GM12878 (cell line): ENCODE data around the gene MED22. TPM values are rescaled to one million over a fixed set of nuclear protein-coding genes. Genes with fewer than 3 reads are reported as not detected.

ENCODE experiments used
- BACH1 ChIP-seq: fragments of 450-650 bp; IDR thresholded peaks from 2 replicates; pipeline ENCODE4 v1.6.1; 2017; ENCODE audit warnings: mild to moderate bottlenecking, borderline replicate concordance
- BCL3 ChIP-seq: IDR thresholded peaks from 2 replicates; pipeline ENCODE4 v1.6.1; 2011; ENCODE audit warnings: borderline replicate concordance, low read depth, mild to moderate bottlenecking, moderate library complexity, low read length; ENCODE audit not compliant: insufficient read depth, poor library complexity, severe bottlenecking
- BCLAF1 ChIP-seq: fragments of 450-650 bp; IDR thresholded peaks from 2 replicates; pipeline ENCODE4 v1.6.1; 2017; ENCODE audit warnings: antibody characterized with exemption, mild to moderate bottlenecking, moderate library complexity
- BHLHE40 ChIP-seq, 2 experiments: fragments of 450-650 bp in 1 of 2; IDR thresholded peaks; 2 replicates each; pipeline ENCODE4 v1.6.1; 2011 to 2017; ENCODE audit warnings: low read depth in 2 of 2, borderline replicate concordance in 1 of 2, improper control_type of control experiment in 1 of 2, low read length in 1 of 2, mild to moderate bottlenecking in 1 of 2
- ELK1 ChIP-seq: IDR thresholded peaks from 2 replicates; pipeline ENCODE4 v1.6.1; 2012; ENCODE audit warnings: low read depth, low read length, improper control_type of control experiment
- FOXK2 ChIP-seq: fragments of 450-650 bp; IDR thresholded peaks from 2 replicates; pipeline ENCODE4 v1.6.1; 2017; ENCODE audit warnings: mild to moderate bottlenecking, moderate library complexity
- MEF2A ChIP-seq: IDR thresholded peaks from 2 replicates; pipeline ENCODE4 v1.6.1; 2011; ENCODE audit warnings: low read depth, mild to moderate bottlenecking, low read length, moderate library complexity; ENCODE audit not compliant: insufficient read depth
- MLLT1 ChIP-seq: fragments of 450-650 bp; IDR thresholded peaks from 2 replicates; pipeline ENCODE4 v1.6.1; 2016; ENCODE audit warnings: mild to moderate bottlenecking
- MTA2 ChIP-seq: fragments of 450-650 bp; IDR thresholded peaks from 2 replicates; pipeline ENCODE4 v1.6.1; 2016; ENCODE audit warnings: low read depth, mild to moderate bottlenecking, moderate library complexity
- MXI1 ChIP-seq: fragments of 150-350 bp; IDR thresholded peaks from 2 replicates; pipeline ENCODE4 v1.6.1; 2011; ENCODE audit warnings: low read depth, mild to moderate bottlenecking, inconsistent platforms, low read length, improper control_type of control experiment
- NFYB ChIP-seq: IDR thresholded peaks from 2 replicates; pipeline ENCODE4 v1.6.1; 2011; ENCODE audit warnings: low read depth, mild to moderate bottlenecking, low read length, improper control_type of control experiment, moderate library complexity; ENCODE audit not compliant: insufficient read depth
- RBBP5 ChIP-seq: fragments of 200-600 bp; sonication (generic); conservative IDR thresholded peaks from 2 replicates; pipeline ENCODE4 v1.6.1; 2016
- RELA ChIP-seq: fragments of 450-650 bp; IDR thresholded peaks from 2 replicates; pipeline ENCODE4 v1.8.0; 2014; ENCODE audit warnings: borderline replicate concordance; ENCODE audit not compliant: partially characterized antibody
- REST ChIP-seq: IDR thresholded peaks from 2 replicates; pipeline ENCODE4 v1.6.1; 2012; ENCODE audit warnings: mild to moderate bottlenecking, low read depth, low read length
- SIX5 ChIP-seq: IDR thresholded peaks from 2 replicates; pipeline ENCODE4 v1.6.1; 2011; ENCODE audit warnings: mild to moderate bottlenecking, low read depth, low read length, moderate library complexity; ENCODE audit not compliant: severe bottlenecking
- SPI1 ChIP-seq: IDR thresholded peaks from 2 replicates; pipeline ENCODE4 v1.6.1; 2011; ENCODE audit warnings: low read depth, mild to moderate bottlenecking, low read length, moderate library complexity, borderline replicate concordance; ENCODE audit not compliant: insufficient read depth
- TBL1XR1 ChIP-seq: IDR thresholded peaks from 2 replicates; pipeline ENCODE4 v1.6.1; 2012; ENCODE audit warnings: low read depth, low read length, improper control_type of control experiment
- polyA plus RNA-seq, 11 experiments: library from polyadenylated mRNA; depleted of rRNA in 4 of 11; unstranded in 6 of 11; stranded (reverse) in 5 of 11; fragments of >200 nt; fragmentation: Nextera tagmentation in 4 of 11; fragmentation: Illumina TruSeq in 1 of 11; extraction: Ambion mirVana in 4 of 11; extraction: Trizol in 1 of 11; gene quantifications; 1 replicate in 1 of 11; 2 replicates in 10 of 11; pipeline versions ENCODE4 v1.2.1 to v1.2.3, GENCODE V29; 2011 to 2016; ENCODE audit warnings: inconsistent platforms in 2 of 11, missing spikeins in 2 of 11, low read depth in 1 of 11
- total RNA-seq, 4 experiments: library from RNA; depleted of rRNA in 3 of 4; stranded (reverse); fragments of >200 nt in 3 of 4; fragmentation: Illumina TruSeq in 1 of 4; extraction: Trizol in 1 of 4; gene quantifications; 2 replicates each; pipeline versions ENCODE4 v1.2.1 to v1.2.3, GENCODE V29; 2013 to 2021

Gene MED22
- total and polyA plus RNA-seq, 10 of the 15 experiments (the other 5 are each of a cell fraction or from before 2014, with no cell fraction given) = 1.4 to 42.1 (median 24.6) TPM

- TF ChIP-seq REST (no peak), MTA2 (no peak), RELA (peak; percentile 54), FOXK2 (no peak), SPI1 (peak; percentile 12; the same call in 1 of the 2 replicates), MXI1 (peak; percentile 37; the same call in 1 of the 2 replicates), NFYB (peak; percentile 73), ELK1 (peak; percentile 46; the same call in 1 of the 2 replicates), MLLT1 (no peak), RBBP5 (no peak), BHLHE40 (IDR thresholded peaks at IDR 0.05; ENCODE audit: borderline replicate concordance in 1 of 2, low read depth in 2 of 2, low read length in 1 of 2) (peak; percentile 61 to 85), BACH1 (peak; percentile 81; the same call in 1 of the 2 replicates), SIX5 (no peak), MEF2A (0 out of 2 replicates have a peak, but pooled peaks have one; percentile 21), TBL1XR1 (no peak), BCL3 (no peak), BCLAF1 (0 out of 2 replicates have a peak, but pooled peaks have one; percentile 42)
Observed at GRCh38 chr9:133375724-133376654, 28.1 kb upstream of the MED22 start, which contains the start of the genes STKLD1 and SURF4 (continued).
